ENCODE data around the gene EMD.

DNA sequence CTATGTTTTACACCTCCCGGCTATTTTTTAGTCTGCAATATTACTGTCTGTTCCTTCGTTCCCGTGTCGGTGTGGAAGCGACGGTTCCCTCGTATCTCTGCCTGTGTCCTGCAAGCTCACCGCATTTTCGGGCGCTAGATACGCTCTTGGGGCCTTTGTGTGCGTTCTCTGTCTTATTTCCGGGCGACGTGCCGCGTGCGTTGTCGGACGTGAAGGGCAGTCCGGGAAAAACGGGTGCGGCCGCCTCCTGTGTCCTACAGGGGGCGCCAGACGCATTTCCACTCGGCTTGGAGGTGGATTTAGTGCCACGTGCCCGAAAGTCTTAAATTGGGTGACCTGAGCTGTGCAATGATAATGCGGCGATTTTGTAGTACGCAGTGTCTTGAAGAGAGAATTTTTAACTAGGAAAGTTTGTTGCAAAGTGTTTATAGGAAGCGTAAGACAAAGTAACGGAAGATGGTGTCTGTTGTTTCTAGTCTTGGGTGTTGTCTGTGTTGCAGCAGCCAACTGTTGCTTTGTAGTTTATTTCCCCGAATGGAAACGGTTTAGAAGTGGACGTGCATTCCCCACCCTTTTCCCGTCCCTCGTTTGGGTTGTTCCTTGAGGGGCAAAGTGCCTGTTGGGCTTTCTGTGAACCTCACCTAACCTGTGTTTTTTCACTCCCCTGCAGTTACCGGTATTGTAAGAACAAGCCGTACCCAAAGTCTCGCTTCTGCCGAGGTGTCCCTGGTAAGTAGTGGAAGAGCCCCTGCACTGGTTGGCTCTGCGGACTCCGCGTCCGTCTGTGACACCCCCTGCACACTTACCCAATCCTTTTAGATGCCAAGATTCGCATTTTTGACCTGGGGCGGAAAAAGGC is 19.8 kb downstream of the EMD start:
- TF ChIP-seq, protein P1, sequence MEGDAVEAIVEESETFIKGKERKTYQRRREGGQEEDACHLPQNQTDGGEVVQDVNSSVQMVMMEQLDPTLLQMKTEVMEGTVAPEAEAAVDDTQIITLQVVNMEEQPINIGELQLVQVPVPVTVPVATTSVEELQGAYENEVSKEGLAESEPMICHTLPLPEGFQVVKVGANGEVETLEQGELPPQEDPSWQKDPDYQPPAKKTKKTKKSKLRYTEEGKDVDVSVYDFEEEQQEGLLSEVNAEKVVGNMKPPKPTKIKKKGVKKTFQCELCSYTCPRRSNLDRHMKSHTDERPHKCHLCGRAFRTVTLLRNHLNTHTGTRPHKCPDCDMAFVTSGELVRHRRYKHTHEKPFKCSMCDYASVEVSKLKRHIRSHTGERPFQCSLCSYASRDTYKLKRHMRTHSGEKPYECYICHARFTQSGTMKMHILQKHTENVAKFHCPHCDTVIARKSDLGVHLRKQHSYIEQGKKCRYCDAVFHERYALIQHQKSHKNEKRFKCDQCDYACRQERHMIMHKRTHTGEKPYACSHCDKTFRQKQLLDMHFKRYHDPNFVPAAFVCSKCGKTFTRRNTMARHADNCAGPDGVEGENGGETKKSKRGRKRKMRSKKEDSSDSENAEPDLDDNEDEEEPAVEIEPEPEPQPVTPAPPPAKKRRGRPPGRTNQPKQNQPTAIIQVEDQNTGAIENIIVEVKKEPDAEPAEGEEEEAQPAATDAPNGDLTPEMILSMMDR (IDR thresholded peaks at IDR 0.05; ENCODE audit: low read depth, low read length, poor library complexity, severe bottlenecking): peak; percentile 69
- TF ChIP-seq EZH2phosphoT487 (IDR thresholded peaks at IDR 0.05; ENCODE audit: borderline replicate concordance, low read length): no peak
